ENCODE data around the gene SPATA2L. TPM values are rescaled to one million over a fixed set of nuclear protein-coding genes. Genes with fewer than 3 reads are reported as not detected.

SPATA2L gene
- total RNA-seq: 11.0 and 11.7 TPM in 2 replicates

GRCh38 chr16:89701425-89702406, at the start of gene SPATA2L:
Gene SPATA2L, minus strand, starts transcription at chr16:89701705. Its CDS starts 473 bp downstream, at chr16:89701232.

GRCh38 chr16:89720813-89721545, 19.5 kb upstream of the SPATA2L start, which contains the start of the genes VPS9D1 and ZNF276:
Gene VPS9D1, minus strand, starts transcription at chr16:89720898. Its CDS starts 37 bp downstream, at chr16:89720861.
Gene ZNF276, plus strand, starts transcription at chr16:89721537. Its CDS starts 104 bp downstream, at chr16:89721641.

GRCh38 chr16:89686520-89687091, 14.9 kb downstream of the SPATA2L start, which contains the start of gene CDK10:
Gene CDK10, plus strand, starts transcription at chr16:89686689. Its CDS starts 22 bp downstream, at chr16:89686711.

GRCh38 chr16:89657442-89658220, 43.9 kb downstream of the SPATA2L start, which contains the start of the genes CHMP1A and SPATA33:
Gene CHMP1A, minus strand, starts transcription at chr16:89657708. Its CDS starts 120 bp downstream, at chr16:89657588.
Gene SPATA33, plus strand, starts transcription at chr16:89657836. Its CDS starts 76 bp downstream, at chr16:89657912.

Other genes with a start within 250 kb of the SPATA2L start
- 66.6 and 70.2 TPM in 2 replicates for gene ANKRD11, start 211.1 kb downstream of the SPATA2L start, total RNA-seq
- 103 and 119 TPM in 2 replicates for gene SPG7, start 193.3 kb downstream of the SPATA2L start, total RNA-seq
- 9,810 and 13,759 TPM in 2 replicates for gene RPL13, start 141.0 kb downstream of the SPATA2L start, total RNA-seq
- gene CPNE7, start 125.9 kb downstream of the SPATA2L start, total RNA-seq: 1.8 and 3.2 TPM in 2 replicates
- gene DPEP1, start 88.1 kb downstream of the SPATA2L start, total RNA-seq: 0.05 TPM in 1 of 2 replicates, not detected in the other
- gene CHMP1A, start 44.0 kb downstream of the SPATA2L start, total RNA-seq: 56.5 and 64.0 TPM in 2 replicates
- 2.0 and 3.6 TPM in 2 replicates for gene SPATA33, start 43.9 kb downstream of the SPATA2L start, total RNA-seq
- 18.8 and 19.5 TPM in 2 replicates for gene CDK10, start 15.0 kb downstream of the SPATA2L start, total RNA-seq
- 7.3 and 10.5 TPM in 2 replicates for gene VPS9D1, start 19.2 kb upstream of the SPATA2L start, total RNA-seq
- gene ZNF276, start 19.8 kb upstream of the SPATA2L start, total RNA-seq: 14.7 and 19.5 TPM in 2 replicates
- 2.7 and 4.2 TPM in 2 replicates for gene FANCA, start 114.9 kb upstream of the SPATA2L start, total RNA-seq
- 2.3 and 4.4 TPM in 2 replicates for gene SPIRE2, start 126.8 kb upstream of the SPATA2L start, total RNA-seq
- gene TCF25, start 171.9 kb upstream of the SPATA2L start, total RNA-seq: 143 and 146 TPM in 2 replicates
- gene MC1R, start 217.2 kb upstream of the SPATA2L start, total RNA-seq: 4.4 and 6.1 TPM in 2 replicates
- 63.9 and 72.3 TPM in 2 replicates for gene TUBB3, start 221.6 kb upstream of the SPATA2L start, total RNA-seq
- gene DEF8, start 247.1 kb upstream of the SPATA2L start, total RNA-seq: 51.6 and 64.5 TPM in 2 replicates